GM19372 (cell line): ENCODE results near the gene CD320.
"Not testable (repeated sequence)": the region's sequence is repeated elsewhere in the genome, so short reads cannot be mapped to it uniquely, and the experiment has no call there.

Source experiments
- ATAC-seq: cut with Tn5 transposase; IDR thresholded peaks from one replicate; pipeline ENCODE4 v1.9.1; 2021; ENCODE audit warnings: mild to moderate bottlenecking, low read depth, moderate library complexity; ENCODE audit not compliant: unreplicated experiment

CD320 gene

DNA sequence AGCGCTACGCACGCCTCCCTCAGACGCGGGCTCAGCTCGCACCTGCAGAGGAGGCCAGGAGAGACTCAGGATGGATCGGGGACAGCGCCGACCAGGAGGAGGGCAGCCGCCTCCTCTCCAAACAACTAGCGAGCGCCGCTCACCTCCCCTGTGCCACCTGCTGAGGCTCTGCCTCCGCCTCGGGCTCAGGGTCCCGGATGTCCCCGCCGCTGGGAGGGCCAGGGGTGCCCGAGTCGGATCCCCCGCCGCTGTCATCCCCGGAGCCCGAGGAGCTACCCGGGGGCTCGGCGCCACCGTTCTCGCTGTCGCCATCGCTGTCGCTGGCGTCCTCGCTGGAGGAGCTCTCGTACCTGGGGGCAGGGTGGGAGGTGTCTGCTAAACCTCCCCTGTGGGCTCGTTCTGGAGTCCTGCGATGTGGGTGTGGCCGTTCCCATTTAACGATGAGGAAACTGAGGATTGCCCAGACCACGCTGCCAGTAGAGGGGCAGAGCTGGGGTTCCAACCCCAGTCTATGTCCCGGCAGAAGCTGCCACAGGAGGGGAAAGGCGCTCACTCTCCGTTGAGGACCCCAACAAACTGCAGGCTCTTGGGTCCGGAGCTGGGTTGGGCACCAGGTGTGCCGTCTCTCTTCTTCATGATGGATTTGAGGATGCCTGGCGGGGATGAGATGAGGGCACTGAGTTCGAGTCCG, 25.8 kb upstream of the CD320 start:
- ATAC-seq, result no peak

DNA sequence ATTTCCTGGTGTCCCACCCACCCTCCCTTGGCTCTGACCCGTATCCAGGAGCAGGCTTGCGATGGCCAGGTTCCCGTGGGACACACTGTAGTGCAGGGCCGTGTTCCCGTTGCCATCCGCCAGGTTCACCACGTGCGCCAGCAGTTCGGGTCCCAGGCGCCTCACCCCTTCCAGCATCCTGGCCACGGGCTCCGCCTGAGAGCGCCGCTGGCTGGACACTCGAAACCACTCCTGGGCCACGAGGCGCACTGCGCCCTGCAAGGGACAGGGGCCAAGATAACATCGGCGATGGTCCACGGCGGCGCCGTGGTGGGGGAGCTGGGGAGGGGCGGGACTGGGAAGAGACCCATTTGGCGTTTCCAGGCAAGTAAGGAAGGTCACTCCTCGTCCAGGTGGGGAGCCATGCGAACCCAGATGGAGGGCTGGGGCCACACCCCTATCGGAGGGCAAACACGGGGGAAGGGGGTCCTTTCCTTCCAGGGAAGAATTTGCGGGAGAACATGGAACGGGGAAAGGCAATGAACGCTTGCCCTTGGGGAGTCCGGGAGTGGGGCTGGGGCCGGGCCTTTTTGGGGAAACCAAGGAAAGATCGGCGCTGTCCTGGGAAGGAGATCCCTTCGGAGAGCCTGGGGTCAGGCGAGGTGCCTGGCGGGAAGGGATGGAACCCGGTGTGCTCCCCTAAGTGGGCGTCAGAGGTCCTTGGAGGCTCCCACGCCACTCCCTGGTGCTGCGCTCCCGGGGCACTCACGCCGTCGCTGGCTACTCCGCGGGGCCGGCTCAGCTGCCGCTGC, 25.0 kb upstream of the CD320 start:
- no peak for ATAC-seq

DNA sequence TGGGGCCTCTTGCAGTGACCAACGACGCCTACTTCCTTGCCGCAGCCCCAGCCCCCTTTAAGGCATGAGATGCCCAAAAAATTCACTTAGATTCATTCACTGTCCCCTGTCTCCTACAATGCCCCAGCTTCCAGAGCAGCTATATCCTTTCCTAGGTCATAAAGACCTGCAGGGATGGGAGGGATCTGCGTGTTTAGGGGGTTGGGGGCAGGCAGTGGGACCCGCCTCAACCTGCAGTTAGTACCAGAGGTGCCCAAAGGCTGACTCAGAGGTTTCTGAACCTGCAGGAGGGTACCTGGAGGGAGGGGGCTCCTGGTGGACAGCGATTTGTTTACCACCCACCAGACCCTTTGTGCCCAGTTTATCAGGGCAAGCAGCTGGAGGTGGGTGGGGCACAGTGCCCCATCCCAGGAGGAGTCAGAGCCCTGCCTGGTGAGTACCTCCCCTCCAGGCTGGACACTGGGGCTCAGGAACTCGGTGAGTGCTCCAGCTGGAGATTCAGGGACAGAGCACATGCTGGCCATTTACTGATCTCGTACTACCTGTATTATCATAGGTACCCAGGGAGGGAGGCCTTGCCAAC, 23.2 kb upstream of the CD320 start:
- ATAC-seq, result no peak

DNA sequence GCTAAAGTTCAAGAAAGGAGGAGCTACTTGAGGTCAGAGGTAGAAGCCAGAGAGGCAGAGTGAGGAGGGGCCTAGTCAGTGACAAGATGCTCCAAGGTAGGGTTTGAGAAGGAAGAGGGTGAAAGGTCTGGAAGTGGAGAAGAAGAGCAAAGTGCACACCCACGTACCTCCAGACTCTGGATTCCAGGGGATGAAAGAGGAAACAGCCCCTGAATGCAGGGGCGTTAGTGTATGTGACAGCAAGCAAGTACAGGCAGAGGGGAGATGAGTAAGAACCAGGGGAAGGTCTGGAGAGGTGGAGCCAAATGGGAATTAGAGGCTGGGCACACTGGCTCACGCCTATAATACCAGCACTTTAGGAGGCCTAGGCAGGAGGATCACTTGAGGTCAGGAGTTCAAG, 21.8 kb upstream of the CD320 start:
- ATAC-seq, result no peak

DNA sequence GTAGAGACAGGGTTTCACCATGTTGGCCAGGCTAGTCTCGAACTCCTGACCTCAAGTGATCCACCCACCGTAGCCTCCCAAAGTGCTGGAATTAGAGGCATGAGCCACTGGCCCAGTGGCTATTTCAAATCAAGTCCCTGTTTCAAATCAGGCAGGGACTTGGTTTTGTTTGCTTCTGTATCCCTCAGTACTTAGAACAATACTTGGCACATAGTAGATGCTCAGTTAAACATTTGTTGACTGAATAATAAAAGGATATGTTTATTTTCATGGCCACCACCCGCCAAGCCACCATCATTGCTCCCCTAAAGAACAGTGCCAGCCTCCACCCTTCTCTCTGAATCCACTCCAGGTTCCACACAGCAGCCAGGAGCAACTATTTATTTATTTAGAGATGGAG, 17.3 kb upstream of the CD320 start:
- ATAC-seq, result no peak

DNA sequence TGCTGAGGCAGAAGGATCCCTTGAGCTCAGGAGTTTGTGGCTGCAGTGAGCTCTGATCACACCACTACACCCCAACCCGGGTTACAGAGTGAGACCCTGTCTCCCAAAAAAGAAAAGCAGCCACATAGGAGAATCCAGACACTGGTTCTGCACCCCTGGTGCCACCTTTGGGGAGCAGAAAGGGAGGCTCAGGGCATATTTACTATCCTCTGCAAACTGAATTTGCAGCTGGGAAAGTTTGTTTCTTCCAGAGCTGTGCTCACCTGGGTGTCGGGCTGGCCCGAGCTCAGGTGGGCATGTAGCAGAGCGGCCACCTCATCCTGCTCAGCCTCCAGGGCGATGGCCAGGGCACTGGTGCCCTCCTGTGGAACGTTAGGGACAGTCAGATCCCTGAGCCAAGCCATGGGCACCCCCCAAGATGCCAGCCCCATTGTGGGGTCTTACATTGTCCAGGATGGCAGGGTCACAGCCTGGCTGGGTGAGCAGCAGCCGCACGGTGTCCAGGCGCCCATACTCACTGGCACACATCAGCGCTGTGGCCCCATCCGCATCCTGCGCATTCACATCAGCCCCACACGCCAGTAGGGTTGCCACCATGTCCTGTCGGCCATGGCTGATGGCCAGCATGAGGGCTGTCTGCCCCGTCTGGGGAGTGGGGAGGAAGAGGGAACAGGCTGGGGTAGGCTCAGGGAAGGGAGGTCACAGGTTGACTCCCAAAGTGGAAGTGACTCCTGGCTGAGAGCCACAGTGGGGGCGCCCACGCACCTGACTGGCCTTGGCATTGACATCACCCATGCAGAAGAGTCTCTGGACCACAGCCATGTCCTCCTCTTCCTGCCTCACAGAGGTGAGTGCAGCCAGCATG, 16.3 kb upstream of the CD320 start:
- ATAC-seq, result no peak

DNA sequence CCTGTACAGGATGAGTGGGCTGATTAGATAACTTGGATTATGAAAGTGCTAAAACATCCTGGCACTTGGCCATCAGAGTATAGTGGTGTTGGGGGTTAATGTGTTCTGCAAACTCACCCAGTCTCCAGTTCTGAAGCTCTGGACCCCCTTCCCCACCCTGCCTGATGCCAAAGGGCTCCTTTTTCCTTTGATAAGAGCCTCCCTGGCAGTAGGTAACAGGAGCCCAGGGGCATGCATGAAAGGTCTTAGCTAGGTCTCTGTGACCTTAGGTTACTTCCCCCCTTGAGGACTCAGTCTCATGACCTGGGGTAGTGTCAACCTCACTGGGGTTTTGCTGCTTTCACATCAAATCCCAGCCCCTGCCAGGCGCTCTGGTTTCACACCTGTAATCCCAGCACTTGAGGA, 15.6 kb upstream of the CD320 start:
- no peak for ATAC-seq

DNA sequence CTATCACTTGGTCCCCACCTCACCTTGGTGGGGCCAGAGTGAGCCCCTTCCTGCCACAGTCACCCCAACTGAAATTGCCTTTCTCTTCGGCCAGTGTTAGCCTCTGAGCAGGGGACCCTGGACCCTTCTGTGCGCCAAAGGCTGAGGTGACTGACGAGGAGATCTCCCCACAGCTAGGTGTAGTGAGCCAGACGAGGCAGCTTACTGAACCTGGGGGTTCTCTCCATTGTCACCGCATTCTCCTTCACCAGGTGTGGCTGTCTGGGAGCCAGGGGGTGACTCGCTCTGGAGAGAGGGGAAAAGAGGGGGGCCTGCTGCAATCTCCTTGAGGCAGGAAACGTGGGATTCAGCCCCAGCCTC, 14.5 kb upstream of the CD320 start:
- no peak for ATAC-seq

DNA sequence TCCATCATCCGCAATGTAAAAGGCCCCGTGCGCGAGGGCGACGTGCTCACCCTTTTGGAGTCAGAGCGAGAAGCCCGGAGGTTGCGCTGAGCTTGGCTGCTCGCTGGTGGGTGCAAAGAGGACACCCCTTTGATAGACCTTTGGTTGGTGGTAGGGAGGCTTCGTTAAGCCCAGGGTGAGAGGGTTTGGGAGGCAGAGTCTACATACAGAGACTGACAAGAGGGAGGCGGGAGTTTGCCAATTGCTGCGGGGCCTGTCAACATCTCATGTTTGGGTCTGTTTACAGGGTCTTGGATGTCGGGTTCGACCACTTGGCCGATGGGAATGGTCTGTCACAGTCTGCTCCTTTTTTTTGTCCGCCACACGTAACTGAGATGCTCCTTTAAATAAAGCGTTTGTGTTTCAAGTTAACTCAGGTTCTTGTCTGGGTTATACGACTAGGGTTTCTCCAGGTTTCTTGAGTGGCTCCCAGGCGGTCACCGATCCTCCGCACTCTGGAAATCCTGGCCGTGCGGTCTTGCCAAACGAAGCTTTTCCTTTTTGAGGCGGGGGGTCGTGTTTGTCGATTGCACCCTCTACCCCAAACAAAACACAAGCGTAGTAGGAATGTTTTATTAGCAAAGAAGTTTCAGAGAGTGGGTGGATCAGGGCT, 14.0 kb upstream of the CD320 start:
- ATAC-seq, result no peak

DNA sequence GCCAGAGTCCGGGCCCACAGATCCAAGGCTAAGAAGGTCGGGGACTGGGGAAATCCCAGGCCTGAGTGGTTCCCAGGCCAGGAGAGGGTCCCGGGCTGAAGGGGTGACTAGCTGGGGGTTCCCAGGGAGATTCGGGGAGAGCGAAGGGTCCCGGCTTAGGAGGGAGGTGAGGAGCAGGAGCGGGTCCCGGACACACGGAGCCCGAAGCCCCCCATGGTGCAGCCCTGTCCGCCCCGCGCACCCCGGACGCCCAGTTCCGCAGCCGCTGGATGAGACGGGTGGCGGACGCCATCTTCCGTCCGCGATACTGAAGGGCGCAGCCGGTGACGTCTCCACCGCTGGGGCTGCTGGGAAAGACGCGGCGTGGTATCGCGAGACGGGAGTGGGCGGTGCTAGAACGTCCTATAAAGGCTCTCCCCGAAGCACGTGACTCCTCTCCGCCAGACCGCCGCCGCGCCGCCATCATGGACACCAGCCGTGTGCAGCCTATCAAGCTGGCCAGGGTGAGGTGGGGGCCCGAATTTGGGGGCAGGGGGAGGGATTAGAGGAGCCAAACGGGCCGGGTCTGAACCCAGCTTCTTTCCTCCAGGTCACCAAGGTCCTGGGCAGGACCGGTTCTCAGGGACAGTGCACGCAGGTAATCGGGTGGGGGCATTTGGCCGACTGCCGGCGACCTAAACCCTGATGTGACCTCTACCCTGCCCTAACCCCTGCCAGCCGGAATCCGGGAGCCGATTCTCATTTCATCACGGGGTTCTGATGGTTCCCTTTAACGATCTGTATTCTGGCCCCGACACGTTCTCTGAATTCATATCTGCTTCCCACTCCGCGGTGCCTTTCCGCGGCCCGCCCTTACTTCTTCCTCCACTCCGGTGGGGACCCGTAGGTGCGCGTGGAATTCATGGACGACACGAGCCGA, 13.2 kb upstream of the CD320 start, which contains the start of the genes NDUFA7 and RPS28:
Gene NDUFA7, minus strand, starts transcription at position 309 of the 919 bp plus-strand sequence. Its CDS starts 17 bp downstream, at position 292.
Gene RPS28, plus strand, starts transcription at position 430 of the 919 bp plus-strand sequence. Its CDS starts 35 bp downstream, at position 465.
- ATAC-seq, result peak; percentile 85

DNA sequence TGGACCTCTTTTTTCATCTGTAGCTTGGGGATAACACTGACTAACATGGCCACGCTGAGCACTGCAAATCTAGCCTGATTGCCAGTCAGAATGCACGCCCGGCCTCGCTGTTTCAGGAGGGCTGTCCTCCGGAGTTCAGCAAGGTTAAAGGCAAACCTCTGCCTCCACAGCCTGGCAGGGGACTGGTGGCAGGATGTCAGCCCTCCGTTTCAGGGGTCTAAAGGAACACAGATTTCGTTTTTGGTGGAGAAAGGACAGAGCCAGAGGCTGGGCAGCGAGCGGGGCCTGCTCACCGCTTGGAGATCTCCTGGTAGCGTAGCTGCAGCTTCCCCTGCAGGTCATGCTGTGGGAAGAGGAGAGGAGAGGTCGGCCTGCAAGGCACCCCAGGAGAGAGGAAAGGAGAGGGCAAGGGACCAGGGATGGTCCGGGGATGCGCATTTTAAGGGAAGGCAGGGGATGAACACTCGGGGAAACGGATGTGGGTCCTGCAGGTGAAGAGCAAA, 12.5 kb upstream of the CD320 start:
- no peak for ATAC-seq

DNA sequence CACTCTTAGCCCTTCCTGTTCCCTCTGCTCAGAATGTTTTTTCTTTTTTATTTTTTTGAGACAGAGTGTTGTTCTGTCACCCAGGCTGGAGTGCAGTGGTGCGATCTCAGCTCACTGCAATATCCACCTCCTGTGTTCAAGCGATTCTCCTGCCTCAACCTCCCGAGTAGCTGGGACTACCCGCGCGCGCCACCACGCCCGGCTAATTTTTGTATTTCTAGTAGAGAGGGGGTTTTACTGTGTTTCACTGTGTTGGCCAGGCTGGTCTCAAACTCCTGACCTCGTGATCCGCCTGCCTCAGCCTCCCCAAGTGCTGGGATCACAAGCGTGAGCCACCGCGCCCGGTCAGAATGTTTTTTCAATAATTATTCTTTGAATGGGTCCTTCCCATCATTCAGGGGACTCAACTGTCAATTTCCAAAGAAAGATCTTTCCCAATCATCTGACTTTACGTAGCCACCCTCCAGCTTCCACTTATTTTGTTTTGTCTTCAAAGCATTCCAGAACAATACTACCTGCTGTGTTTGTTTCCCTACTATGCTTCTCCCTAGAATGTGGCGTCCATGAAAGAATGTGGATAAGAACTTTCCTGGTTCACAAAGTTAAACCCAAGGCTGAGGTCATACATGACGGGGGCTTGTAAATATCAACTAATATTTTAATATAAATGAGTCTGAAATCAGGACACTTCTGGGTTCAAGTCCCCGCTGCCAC, 11.8 kb upstream of the CD320 start:
- no peak for ATAC-seq

DNA sequence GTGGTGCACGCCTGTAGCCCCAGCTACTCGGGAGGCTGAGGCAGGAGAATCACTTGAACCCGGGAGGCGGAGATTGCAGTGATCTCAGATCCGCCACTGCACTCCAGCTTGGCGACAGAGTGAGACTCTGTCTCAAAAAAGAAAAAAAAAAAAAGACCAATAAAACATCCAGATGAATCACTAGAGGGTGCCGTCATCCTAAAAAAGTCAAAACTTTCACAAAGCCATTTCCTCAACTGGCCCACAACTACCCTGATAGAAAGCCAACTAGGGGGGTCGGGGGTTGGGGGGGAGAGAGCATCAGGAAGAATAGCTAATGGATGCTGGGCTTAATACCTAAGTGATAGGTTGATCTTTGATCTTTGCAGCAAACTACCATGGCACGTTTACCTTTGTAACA, 10.7 kb upstream of the CD320 start:
- not testable (repeated sequence) for ATAC-seq

DNA sequence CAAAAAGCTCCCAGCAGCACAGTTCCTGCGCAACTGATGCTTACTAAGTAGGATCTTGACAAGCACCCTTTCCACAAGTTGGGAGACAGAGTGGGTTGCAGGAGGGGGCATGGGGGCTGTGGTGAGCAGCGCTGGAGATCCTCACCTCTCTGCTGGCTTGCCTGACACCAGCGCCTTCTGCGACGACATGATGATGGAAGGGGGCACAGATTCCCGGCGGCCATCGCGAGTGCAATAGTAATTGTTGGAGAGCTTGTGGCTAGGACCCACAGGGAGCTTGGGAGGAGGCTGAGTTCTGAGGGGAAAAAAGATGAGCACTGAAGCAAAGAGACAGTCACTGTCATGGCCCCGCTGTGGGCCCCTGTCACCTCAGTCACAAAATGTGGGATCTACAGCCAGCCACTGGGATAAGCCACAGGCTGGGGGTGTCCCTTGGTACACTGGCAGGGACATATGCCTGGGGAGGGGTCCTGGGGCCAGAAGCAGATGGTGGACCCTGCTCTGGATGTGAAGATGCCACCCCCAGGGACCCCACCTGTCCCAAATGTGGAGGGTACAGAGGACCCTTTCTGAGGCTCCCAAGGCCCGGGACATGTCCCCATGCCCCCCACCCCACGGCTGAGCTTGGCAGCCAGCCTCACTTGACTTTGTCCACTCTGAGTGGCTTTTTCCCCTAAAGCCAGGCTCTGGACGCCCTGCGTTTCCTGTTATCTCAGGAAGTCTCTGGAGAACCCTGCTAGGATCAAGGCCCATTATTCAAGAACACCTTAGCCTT, 8.4 kb upstream of the CD320 start:
- no peak for ATAC-seq

DNA sequence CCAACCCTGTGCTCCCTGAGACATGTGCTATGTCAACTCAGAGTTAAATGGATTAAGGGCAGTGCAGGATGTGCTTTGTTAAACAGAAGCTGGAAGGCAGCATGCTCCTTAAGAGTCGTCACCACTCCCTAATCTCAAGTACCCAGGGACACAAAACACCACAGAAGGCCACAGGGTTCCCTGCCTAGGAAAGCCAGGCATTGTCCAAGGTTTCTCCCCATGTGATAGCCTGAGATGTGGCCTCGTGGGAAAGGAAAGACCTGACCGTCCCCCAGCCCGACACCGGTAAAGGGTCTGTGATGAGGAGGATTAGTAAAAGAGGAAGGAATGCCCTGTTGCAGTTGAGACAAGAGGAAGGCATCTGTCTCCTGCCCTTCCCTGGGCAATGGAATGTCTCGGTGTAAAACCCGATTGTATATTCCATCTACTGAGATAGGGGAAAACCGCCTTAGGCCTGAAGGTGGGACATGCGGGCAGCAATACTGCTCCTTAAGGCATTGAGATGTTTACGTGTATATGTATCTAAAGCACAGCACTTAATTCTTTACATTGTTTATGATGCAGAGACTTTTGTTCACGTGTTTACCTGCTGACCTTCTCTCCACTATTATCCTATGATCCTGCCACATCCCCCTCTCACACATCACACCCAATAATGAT, 7.0 kb upstream of the CD320 start:
- ATAC-seq, result not testable (repeated sequence)

DNA sequence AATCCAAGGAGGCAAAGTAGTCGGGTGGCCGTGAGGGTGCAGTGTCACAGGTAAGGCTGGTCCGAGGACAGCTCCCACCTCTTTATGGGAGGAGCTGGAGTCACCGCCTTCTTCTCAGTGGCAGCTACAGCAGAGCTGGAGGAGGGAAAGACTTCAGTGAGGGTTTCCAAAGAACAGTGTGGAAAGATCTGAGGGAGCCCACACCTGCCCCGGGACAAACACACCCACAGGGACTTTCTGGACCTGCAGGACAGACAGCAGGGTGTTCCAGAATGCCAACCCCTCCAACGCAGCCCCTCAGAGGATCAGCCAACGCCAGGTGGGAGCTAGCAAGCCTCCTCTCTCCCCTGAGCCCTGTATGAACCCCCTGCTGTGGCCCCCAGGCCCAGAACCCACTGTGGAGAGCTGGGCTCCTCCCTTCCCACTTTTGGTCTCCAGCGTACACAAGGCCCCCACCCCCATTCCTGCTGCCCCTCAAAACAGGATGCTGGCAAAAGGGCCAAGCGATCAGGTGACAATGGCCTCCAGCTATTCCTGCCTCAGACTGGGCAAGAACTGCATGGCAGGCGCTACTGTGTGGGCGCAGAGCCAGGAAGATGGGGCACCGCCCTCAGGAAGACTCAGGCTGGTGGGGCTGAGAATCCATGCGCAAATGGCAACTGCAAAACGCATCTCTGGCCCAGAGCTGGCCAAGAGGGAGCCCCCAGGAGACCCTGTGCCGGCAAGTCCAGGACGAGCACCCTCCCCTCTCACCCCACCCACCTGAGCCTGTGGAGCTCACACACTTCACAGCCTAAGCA, 3.5 kb upstream of the CD320 start:
- no peak for ATAC-seq
